Measurements from ENCODE around the gene FBXL22. TPM values are rescaled to one million over a fixed set of nuclear protein-coding genes. Genes with fewer than 3 reads are reported as not detected.

FBXL22 gene
- total and polyA plus RNA-seq, 2 of the 8 experiments (the other 6 are each of a cell fraction or from before 2014, with no cell fraction given) = 0.09 to 0.47 TPM

GRCh38 chr15:63596676-63597037 lies 530 bp upstream of the FBXL22 start:
- Histone ChIP-seq H3K14ac (ENCODE audit: insufficient read length) (no peak overlapping the region), H2BK12ac (ENCODE audit: low read depth, low read length) (no peak overlapping the region), H3K36me3 (ENCODE audit: control insufficient read depth in 2 of 4, insufficient read depth in 4 of 4, low read length in 3 of 4) (0 out of 8 replicates have a peak, but pooled peaks cover 0 to 3% (median 0%) of the 10 kb centered on the region in 4 experiments), H3K79me1 (ENCODE audit: low read depth, low read length) (no peaks in the 10 kb centered on the region; the same call in 1 of the 2 replicates), H3K56ac (replicated peaks; ENCODE audit: insufficient read length, low read depth, low read length) (no peak overlapping the region), H3K27ac (ENCODE audit: low read depth, low read length) (no peak overlapping the region), H4K8ac (ENCODE audit: extremely low read depth, insufficient read depth, low read length) (no peak overlapping the region), H2AK5ac (ENCODE audit: low read depth, low read length) (no peak overlapping the region), H3K4ac (replicated peaks; ENCODE audit: insufficient read length, low read depth, low read length) (no peak overlapping the region), H4K20me1 (replicated peaks in 1 of 2; ENCODE audit: control insufficient read depth in 1 of 2, insufficient read depth in 2 of 2, low read length in 2 of 2) (no peaks in the 10 kb centered on the region), H3K9me3 (ENCODE audit: insufficient read depth in 2 of 2, low read depth in 1 of 2, low read length in 1 of 2) (no peaks in the 10 kb centered on the region), H3K9ac (replicated peaks in 1 of 4; ENCODE audit: extremely low read depth in 1 of 4, low read depth in 3 of 4, low read length in 3 of 4) (no peak overlapping the region), H2AFZ (ENCODE audit: low read length) (no peak overlapping the region), H2BK20ac (ENCODE audit: low read length) (no peak overlapping the region), H4K5ac (ENCODE audit: insufficient read length, low read depth, low read length) (no peak overlapping the region), H4K91ac (replicated peaks; ENCODE audit: insufficient read length, low read length) (no peak overlapping the region), H3K23me2 (ENCODE audit: low read depth, low read length) (peaks cover 13% of the 10 kb centered on the region), H3K27me3 (replicated peaks in 1 of 4; ENCODE audit: control insufficient read depth in 3 of 4, extremely low read depth in 1 of 4, insufficient read depth in 3 of 4, low read length in 3 of 4) (peaks cover 0 to 21% (median 9%) of the 10 kb centered on the region in 4 experiments; a peak in 4 of 7 replicates), H3K4me1 (replicated peaks in 1 of 4; ENCODE audit: control insufficient read depth in 3 of 4, insufficient read depth in 4 of 4, low read length in 3 of 4) (peaks cover 0 to 21% (median 12%) of the 10 kb centered on the region in 4 experiments; a peak in 6 of 7 replicates), H2BK5ac (ENCODE audit: low read depth, low read length) (no peak overlapping the region), H3K18ac (ENCODE audit: extremely low read depth, low read length) (no peak overlapping the region), H3K23ac (ENCODE audit: insufficient read length) (no peak overlapping the region), H3K4me3 (ENCODE audit: extremely low read depth in 1 of 4, insufficient read depth in 2 of 4, low read depth in 3 of 4, low read length in 4 of 4) (no peak overlapping the region), H3K4me2 (ENCODE audit: insufficient read depth in 1 of 2, low read depth in 2 of 2, low read length in 2 of 2) (no peak overlapping the region), H2BK120ac (replicated peaks; ENCODE audit: low read depth, low read length) (no peak overlapping the region), H2BK15ac (ENCODE audit: low read length) (no peak overlapping the region), H3K79me2 (ENCODE audit: control insufficient read depth in 1 of 2, insufficient read depth in 2 of 2, low read length in 2 of 2) (no peaks in the 10 kb centered on the region)
- DNase-seq (ENCODE audit: low read depth in 1 of 2, low spot score in 2 of 2) (no peak), FAIRE-seq (no peak)
- TF ChIP-seq GABPA (IDR thresholded peaks at IDR 0.05; ENCODE audit: borderline replicate concordance, insufficient read depth, low read length) (no peak), RXRA (IDR thresholded peaks at IDR 0.05; ENCODE audit: insufficient read depth, low read depth, low read length) (no peak), BACH1 (IDR thresholded peaks at IDR 0.05; ENCODE audit: low read length) (no peak), RNF2 (IDR thresholded peaks at IDR 0.05; ENCODE audit: borderline replicate concordance, low read depth, low read length, missing control alignments, poor library complexity, severe bottlenecking) (no peak), CTBP2 (IDR thresholded peaks at IDR 0.05; ENCODE audit: borderline replicate concordance, insufficient read depth, insufficient read length, low read length) (no peak)
- TF ChIP-seq, protein P1, sequence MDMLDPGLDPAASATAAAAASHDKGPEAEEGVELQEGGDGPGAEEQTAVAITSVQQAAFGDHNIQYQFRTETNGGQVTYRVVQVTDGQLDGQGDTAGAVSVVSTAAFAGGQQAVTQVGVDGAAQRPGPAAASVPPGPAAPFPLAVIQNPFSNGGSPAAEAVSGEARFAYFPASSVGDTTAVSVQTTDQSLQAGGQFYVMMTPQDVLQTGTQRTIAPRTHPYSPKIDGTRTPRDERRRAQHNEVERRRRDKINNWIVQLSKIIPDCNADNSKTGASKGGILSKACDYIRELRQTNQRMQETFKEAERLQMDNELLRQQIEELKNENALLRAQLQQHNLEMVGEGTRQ (IDR thresholded peaks at IDR 0.05; ENCODE audit: low read length) = no peak
- ChIA-PET POLR2A (ENCODE audit: partially characterized antibody) (interaction anchor here (0.6 to 1.3 kb wide), 2 partner anchors 87 to 93 kb away, joined by 3 to 5 read pairs; no protein-coding TSS in a partner anchor), CTCF (ENCODE audit: partially characterized antibody) (interaction anchor here (0.8 to 2.4 kb wide), 10 partner anchors 11 to 134 kb away, joined by 3 to 8 read pairs (median 4); no protein-coding TSS in a partner anchor)
- 93% methylated on average over 2 of the region's 2 CpGs; no CpG with 5 or more reads in 1 of the 2 experiments for WGBS, 2 experiments (ENCODE audit: extremely low coverage in 1 of 2, insufficient coverage in 1 of 2, insufficient read length in 1 of 2, insufficient replicate concordance in 2 of 2, low coverage in 1 of 2, low lambda C conversion rate in 2 of 2, missing lambda C conversion rate in 1 of 2)

Measured in H1 (cell line).